Activated naive CD8-positive, alpha-beta T cell treated with anti-CD3 and anti-CD28 coated beads, Interleukin-2, amount 50 U/mL, for 16 hours (primary cell): ENCODE results near the gene LIPG.
"Not testable (repeated sequence)": the region's sequence is repeated elsewhere in the genome, so short reads cannot be mapped to it uniquely, and the experiment has no call there.

ENCODE experiments used
- DNase-seq: peaks from one replicate; pipeline ENCODE4 v3.0.0-alpha.2; 2020; ENCODE audit warnings: low read depth, low spot score

LIPG gene

DNA sequence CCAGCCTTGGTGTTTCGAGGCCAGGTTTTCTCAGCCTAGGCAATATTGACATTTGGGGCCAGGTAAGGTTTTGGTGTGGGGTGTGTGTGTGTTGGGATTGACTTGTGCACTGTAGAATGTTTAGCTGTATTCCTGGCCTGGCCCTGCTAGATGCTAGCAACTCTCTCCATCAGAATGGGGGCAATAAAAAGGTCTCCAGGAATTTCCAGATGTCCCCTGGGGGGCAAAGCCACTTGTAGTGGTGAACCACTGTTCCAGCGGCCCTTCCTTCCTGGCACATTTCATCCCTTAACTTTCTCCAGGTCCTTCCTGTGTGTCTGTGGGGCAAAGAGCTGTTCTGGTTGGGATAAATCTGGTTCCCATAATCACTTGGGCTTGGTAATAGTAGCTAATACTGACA is 12.0 kb downstream of the LIPG start:
- DNase-seq = no peak

DNA sequence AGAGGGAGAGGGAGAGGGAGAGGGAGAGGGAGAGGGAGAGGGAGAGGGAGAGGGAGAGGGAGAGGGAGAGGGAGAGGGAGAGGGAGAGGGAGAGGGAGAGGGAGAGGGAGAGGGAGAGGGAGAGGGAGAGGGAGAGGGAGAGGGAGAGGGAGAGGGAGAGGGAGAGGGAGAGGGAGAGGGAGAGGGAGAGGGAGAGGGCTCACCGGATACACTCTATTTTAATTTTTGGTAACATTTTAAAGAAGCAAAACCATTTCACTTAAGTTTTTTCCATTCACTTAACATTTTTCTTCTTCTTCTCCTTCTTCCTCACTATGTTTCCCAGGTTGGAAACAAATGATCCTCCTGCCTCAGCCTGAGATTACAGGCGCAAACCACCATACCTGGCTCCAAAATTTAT is 17.2 kb downstream of the LIPG start:
- DNase-seq = not testable (repeated sequence)

GRCh38 chr18:49579583-49579982 is 17.7 kb downstream of the LIPG start:
- not testable (repeated sequence) for DNase-seq

DNA sequence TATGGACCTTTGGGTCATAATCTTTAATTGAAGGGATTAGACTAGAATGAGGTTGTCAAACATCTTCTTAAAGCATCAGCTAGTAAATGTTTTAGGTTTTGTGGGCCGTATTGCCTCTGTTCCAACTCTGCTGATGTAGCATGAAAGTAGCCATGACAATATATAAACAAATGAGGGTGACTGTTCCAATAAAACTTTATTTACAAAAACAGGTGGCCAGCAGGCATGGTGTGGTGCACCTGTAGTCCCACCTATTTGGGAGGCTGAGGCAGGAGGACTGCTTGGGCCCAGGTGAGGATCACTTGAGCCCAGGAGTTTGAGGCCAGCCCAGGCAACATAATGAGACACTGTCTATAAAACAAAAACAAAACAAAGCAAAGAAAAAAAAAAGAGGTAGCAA is 18.4 kb downstream of the LIPG start:
- DNase-seq = no peak

- DNase-seq = no peak
These were observed 19.5 kb downstream of the LIPG start for GRCh38 chr18:49581371-49581770.

- no peak for DNase-seq
These were observed 20.7 kb downstream of the LIPG start for GRCh38 chr18:49582579-49582978.

DNA sequence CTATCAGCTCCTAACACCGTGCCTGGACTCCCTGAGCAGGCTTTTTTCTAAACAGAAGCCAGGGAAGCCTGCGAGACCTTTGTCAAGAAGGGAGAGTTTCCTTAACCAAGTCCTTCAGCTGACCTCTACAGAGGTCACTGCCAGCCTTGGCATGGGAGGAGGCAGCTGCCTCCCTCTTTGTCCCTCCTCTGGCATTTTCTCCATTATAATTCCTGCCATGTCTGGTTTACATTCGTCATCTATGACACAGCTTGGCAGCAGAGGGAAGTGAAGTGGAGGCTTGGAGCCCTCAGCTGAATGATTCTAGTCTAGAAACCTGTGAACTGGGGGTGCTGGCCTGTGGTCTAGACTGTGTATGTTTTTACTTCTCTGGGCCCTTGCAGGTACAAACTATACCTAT is 22.5 kb downstream of the LIPG start:
- no peak for DNase-seq

DNA sequence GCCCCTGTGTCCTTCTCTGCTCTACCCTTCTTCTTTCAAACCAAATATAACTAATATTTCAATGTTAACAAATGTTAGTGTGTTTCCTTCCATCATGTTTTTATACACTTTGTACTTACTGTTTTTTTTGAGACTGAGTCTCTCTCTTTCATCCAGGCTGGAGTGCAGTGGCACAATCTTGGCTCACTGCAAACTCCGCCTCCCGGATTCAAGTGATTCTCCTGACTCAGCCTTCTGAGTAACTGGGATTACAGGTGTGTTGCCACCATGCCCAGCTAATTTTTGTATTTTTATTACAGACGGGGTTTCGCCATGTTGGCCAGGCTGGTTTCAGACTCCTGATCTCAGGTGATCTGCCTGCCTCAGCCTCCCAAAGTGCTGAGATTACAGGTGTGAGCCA is 23.1 kb downstream of the LIPG start:
- DNase-seq = not testable (repeated sequence)

- DNase-seq = no peak
These were observed 24.2 kb downstream of the LIPG start for GRCh38 chr18:49585781-49586663.

DNA sequence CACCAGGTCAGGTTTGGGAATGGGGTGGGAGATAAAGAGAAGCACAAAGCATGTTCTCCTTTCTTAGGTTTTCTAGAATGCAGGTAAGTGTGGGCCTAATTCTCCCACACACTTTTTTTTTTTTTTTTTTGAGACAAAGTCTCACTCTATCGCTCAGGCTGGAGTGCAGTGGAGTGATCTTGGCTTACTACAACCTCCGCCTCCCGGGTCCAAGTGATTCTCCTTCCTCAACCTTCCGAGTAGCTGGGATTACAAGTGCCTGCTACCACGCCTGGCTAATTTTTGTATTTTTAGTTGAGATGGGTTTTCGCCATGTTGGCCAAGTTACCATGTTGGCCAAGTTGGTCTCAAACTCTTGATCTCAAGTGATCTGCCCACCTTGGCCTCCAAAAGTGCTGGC is 26.3 kb downstream of the LIPG start:
- DNase-seq = no peak

GRCh38 chr18:49588971-49589370 is 27.1 kb downstream of the LIPG start:
- DNase-seq = no peak

GRCh38 chr18:49590608-49591007 is 28.8 kb downstream of the LIPG start:
- no peak for DNase-seq

DNA sequence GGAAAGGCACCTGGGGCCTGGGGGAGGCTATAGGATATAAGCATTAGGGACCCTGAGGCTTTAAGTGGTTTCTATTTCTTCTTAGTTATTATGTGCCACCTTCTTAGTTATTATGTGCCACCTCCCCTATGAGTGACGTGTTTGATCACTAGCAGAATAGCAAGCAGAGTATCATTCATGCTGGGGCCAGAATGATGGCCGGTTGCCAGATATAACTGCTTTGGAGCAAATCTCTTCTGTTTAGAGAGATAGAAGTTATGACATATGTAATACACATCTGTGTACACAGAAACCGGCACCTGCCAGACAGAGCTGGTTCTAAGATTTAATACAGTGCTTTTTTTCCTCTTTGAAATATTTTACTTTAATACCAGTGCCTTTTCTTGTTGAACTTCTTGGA is 29.4 kb downstream of the LIPG start:
- DNase-seq = no peak

DNA sequence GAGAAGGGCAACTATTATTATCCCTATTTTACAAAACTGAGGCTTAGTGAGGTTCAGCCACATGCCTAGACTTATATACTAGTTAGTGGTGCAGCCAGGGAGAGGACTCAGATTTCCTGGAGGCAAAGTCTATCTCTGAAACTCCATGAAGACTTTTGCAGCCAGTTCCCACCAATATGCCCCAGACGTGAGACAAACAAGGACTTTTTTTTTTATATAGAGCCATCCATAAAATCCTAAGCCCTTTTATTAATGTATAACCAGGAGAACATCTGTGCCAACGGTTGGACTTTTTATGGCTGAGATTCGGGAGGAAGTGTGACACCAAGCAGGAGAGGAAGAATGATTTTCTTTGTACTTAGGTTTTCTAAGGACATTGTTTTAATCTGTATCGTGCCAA is 29.9 kb downstream of the LIPG start:
- DNase-seq = no peak

GRCh38 chr18:49596687-49597086 is 34.8 kb downstream of the LIPG start:
- DNase-seq = no peak

GRCh38 chr18:49597157-49597931 is 35.5 kb downstream of the LIPG start:
- DNase-seq = no peak

GRCh38 chr18:49601211-49601610 is 39.4 kb downstream of the LIPG start:
- DNase-seq = no peak

GRCh38 chr18:49608366-49609255 is 46.8 kb downstream of the LIPG start:
- no peak for DNase-seq

- no peak for DNase-seq
These were observed 47.6 kb downstream of the LIPG start for GRCh38 chr18:49609256-49610021.

DNA sequence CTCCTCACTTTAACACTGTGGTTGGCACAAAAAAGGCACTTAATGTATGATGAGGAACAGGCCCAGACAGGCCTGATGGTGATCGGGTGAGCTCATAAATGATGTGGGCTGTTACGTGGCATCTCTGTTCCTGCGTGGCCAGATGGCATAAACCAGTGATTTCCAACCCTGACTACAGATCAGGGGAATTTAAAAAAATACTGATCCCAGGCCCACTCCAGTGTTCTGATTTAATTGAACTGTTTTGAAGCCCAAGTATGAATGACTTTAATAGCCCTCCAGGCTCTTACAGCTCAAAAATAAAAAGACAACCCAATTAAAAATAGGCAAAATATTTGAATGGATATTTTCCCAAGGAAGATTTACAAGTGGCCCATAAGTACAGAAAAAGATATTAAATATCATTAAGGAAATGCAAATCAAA is 48.2 kb downstream of the LIPG start:
- DNase-seq = no peak

- DNase-seq = no peak
These were observed 49.5 kb downstream of the LIPG start for GRCh38 chr18:49611316-49611715.
